Hepatocyte (in vitro differentiated cells): ENCODE data around the gene FOXRED1. TPM values are rescaled to one million over a fixed set of nuclear protein-coding genes. Genes with fewer than 3 reads are reported as not detected.

ENCODE experiments used
- DNase-seq: peaks from one replicate; pipeline ENCODE4 v3.0.0-alpha.2; 2016; ENCODE audit warnings: low spot score
- H2AFZ ChIP-seq: fragments of 200-600 bp; sonication (generic); 2 replicates; pipeline ENCODE4 v1.6.0; 2016; ENCODE audit warnings: antibody characterized with exemption, mild to moderate bottlenecking
- H3K27ac ChIP-seq: fragments of 200-600 bp; sonication (generic); 2 replicates; pipeline ENCODE4 v1.5.1; 2016; ENCODE audit warnings: mild to moderate bottlenecking
- H3K27me3 ChIP-seq: fragments of 200-600 bp; sonication (generic); 2 replicates; pipeline ENCODE4 v1.6.1; 2016
- H3K36me3 ChIP-seq: fragments of 200-600 bp; sonication (generic); replicated peaks from 2 replicates; pipeline ENCODE4 v1.5.1; 2016; ENCODE audit warnings: low read depth; ENCODE audit not compliant: insufficient read depth
- H3K4me1 ChIP-seq: fragments of 200-600 bp; sonication (generic); 2 replicates; pipeline ENCODE4 v1.5.1; 2016; ENCODE audit warnings: mild to moderate bottlenecking, moderate library complexity; ENCODE audit not compliant: insufficient read depth
- H3K4me2 ChIP-seq: fragments of 200-600 bp; sonication (generic); 2 replicates; pipeline ENCODE4 v1.6.0; 2016
- H3K4me3 ChIP-seq: fragments of 200-600 bp; sonication (generic); 2 replicates; pipeline ENCODE4 v1.5.1; 2016; ENCODE audit warnings: mild to moderate bottlenecking
- H3K79me2 ChIP-seq: fragments of 200-600 bp; sonication (generic); 2 replicates; pipeline ENCODE4 v1.6.0; 2017; ENCODE audit warnings: mild to moderate bottlenecking
- H3K9me2 ChIP-seq: fragments of 200-600 bp; sonication (generic); replicated peaks from 2 replicates; pipeline ENCODE4 v1.6.0; 2017; ENCODE audit warnings: mild to moderate bottlenecking; ENCODE audit not compliant: insufficient read depth
- H3K9me3 ChIP-seq: fragments of 200-600 bp; sonication (generic); 2 replicates; pipeline ENCODE4 v1.5.1; 2016; ENCODE audit warnings: low read depth, mild to moderate bottlenecking
- H4K20me1 ChIP-seq: fragments of 200-600 bp; sonication (generic); 2 replicates; pipeline ENCODE4 v1.6.0; 2016; ENCODE audit warnings: mild to moderate bottlenecking; ENCODE audit not compliant: insufficient read depth, poor library complexity, severe bottlenecking
- EZH2 ChIP-seq: fragments of 200-600 bp; sonication (generic); IDR thresholded peaks from 2 replicates; pipeline ENCODE4 v1.6.1; 2016; ENCODE audit warnings: antibody characterized with exemption, mild to moderate bottlenecking, borderline replicate concordance
- EZH2phosphoT487 ChIP-seq: fragments of 200-600 bp; sonication (generic); IDR thresholded peaks from one replicate; pipeline ENCODE4 v1.6.1; 2018; ENCODE audit warnings: antibody characterized with exemption, mild to moderate bottlenecking, low read depth, moderate library complexity; ENCODE audit not compliant: unreplicated experiment, severe bottlenecking
- WGBS: methylation state at CpG from one replicate; pipeline ENCODE4 v1.1.6; 2016; ENCODE audit warnings: low lambda C conversion rate; ENCODE audit errors: missing lambda C conversion rate; 5-methylcytosine and 5-hydroxymethylcytosine counted together
- polyA plus RNA-seq: library from polyadenylated mRNA; unstranded; fragments of >200 nt; fragmentation: Nextera tagmentation; extraction: Ambion mirVana; gene quantifications from 2 replicates; pipeline ENCODE4 v1.2.1, GENCODE V29; 2016
- total RNA-seq: library from RNA; depleted of rRNA; stranded (reverse); fragments of >200 nt; gene quantifications from 2 replicates; pipeline ENCODE4 v1.2.3, GENCODE V29; 2014
- TF ChIP-seq, protein P1 (sequence below): fragments of 200-600 bp; sonication (generic); IDR thresholded peaks from 2 replicates; pipeline ENCODE4 v1.5.1; 2016; ENCODE audit warnings: antibody characterized with exemption, mild to moderate bottlenecking; ENCODE audit not compliant: poor library complexity

Gene FOXRED1
- total and polyA plus RNA-seq, 2 experiments from 2014 or later: 28.8 to 46.1 TPM

DNA sequence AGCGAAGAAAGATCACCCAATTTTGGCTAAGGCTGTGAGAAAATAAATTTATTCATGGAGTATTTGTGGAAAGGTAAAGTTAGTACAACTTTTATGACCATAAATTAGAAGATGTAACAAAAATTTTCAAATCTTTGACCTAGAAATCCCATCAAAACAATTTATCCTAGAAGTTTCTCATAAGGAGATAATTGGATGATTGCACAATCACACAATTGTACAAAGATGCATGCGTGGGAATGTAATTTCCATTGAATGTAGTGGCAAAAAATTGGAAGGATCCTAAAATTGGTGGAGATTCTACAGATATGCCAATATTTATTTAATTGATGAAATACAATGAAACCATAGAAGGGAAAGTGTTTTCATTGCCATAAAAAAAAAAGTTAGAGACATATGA is 11.8 kb upstream of the FOXRED1 start:
- Histone ChIP-seq H3K79me2 (no peaks in the 10 kb centered on the region), H3K27ac (no peak overlapping the region), H3K36me3 (no peaks in the 10 kb centered on the region), H2AFZ (no peak overlapping the region), H3K9me3 (no peaks in the 10 kb centered on the region), H3K4me2 (no peak overlapping the region), H3K9me2 (no peaks in the 10 kb centered on the region), H3K4me1 (no peaks in the 10 kb centered on the region), H4K20me1 (no peaks in the 10 kb centered on the region), H3K4me3 (no peak overlapping the region), H3K27me3 (no peaks in the 10 kb centered on the region)
- no peak for DNase-seq
- WGBS: 96% methylated on average over 2 of the region's 2 CpGs
- TF ChIP-seq EZH2: no peak
- TF ChIP-seq EZH2phosphoT487: no peak
- TF ChIP-seq, protein P1, sequence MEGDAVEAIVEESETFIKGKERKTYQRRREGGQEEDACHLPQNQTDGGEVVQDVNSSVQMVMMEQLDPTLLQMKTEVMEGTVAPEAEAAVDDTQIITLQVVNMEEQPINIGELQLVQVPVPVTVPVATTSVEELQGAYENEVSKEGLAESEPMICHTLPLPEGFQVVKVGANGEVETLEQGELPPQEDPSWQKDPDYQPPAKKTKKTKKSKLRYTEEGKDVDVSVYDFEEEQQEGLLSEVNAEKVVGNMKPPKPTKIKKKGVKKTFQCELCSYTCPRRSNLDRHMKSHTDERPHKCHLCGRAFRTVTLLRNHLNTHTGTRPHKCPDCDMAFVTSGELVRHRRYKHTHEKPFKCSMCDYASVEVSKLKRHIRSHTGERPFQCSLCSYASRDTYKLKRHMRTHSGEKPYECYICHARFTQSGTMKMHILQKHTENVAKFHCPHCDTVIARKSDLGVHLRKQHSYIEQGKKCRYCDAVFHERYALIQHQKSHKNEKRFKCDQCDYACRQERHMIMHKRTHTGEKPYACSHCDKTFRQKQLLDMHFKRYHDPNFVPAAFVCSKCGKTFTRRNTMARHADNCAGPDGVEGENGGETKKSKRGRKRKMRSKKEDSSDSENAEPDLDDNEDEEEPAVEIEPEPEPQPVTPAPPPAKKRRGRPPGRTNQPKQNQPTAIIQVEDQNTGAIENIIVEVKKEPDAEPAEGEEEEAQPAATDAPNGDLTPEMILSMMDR: no peak

DNA sequence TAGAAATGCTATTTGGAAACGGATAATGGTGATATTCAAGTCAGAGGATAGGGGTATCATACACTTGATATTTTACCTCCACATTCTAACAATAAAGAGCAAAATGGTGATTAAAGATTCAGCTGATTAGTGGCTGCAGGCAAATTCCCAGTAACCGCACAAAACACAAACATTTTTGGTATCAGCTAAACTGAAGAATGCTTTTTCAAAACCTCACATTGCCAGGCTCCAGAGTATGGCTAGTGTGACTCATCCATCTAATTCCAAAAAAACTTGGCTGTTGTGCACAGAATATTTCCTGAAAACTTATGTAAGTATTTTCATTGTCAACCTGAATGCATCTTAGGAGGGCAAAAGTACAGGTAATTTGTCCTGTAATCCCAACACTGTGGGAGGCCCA is 11.2 kb upstream of the FOXRED1 start:
- no peak for TF ChIP-seq EZH2
- TF ChIP-seq EZH2phosphoT487: no peak
- TF ChIP-seq, protein P1: no peak
- no peak for DNase-seq
- Histone ChIP-seq H3K4me2 (no peak overlapping the region), H3K79me2 (no peaks in the 10 kb centered on the region), H2AFZ (no peak overlapping the region), H3K9me2 (no peaks in the 10 kb centered on the region), H4K20me1 (no peaks in the 10 kb centered on the region), H3K27ac (no peak overlapping the region), H3K9me3 (no peaks in the 10 kb centered on the region), H3K36me3 (no peaks in the 10 kb centered on the region), H3K27me3 (no peaks in the 10 kb centered on the region), H3K4me3 (no peak overlapping the region), H3K4me1 (no peaks in the 10 kb centered on the region)
- 90% methylated on average over 2 of the region's 2 CpGs for WGBS

DNA sequence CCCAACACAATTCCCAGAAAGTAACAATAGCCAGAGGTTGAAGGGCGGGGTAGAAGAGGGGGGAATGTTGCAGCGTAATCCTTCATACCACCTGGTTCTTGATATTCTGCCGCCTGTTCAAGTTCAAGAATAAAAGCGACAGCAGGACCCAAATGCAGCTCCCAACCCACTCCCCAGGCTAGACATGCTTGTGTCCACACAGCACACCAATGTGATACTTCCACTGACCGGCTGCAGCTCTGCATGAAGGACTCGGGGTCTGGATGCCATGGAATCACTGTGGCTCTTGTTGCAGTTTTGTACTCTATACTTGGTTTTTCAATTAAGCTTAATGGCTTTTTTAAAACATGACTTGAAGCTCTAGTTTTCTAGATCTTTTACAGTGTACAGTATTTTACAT is 6.7 kb upstream of the FOXRED1 start:
- H3K27ac ChIP-seq: no peak overlapping the region
- H3K9me3 ChIP-seq: no peaks in the 10 kb centered on the region
- no peak for DNase-seq
- H3K79me2 ChIP-seq: peaks cover 8% of the 10 kb centered on the region
- peaks cover 6% of the 10 kb centered on the region for H4K20me1 ChIP-seq
- H3K4me1 ChIP-seq: peaks cover 3% of the 10 kb centered on the region
- H3K36me3 ChIP-seq: peaks cover 6% of the 10 kb centered on the region
- H3K4me2 ChIP-seq: no peak overlapping the region
- H3K27me3 ChIP-seq: no peaks in the 10 kb centered on the region
- H3K9me2 ChIP-seq: no peaks in the 10 kb centered on the region
- no peak overlapping the region for H3K4me3 ChIP-seq
- TF ChIP-seq EZH2 (no peak), EZH2phosphoT487 (no peak)
- TF ChIP-seq, protein P1: no peak
- 96% methylated on average over 6 of the region's 6 CpGs for WGBS
- no peak overlapping the region for H2AFZ ChIP-seq

DNA sequence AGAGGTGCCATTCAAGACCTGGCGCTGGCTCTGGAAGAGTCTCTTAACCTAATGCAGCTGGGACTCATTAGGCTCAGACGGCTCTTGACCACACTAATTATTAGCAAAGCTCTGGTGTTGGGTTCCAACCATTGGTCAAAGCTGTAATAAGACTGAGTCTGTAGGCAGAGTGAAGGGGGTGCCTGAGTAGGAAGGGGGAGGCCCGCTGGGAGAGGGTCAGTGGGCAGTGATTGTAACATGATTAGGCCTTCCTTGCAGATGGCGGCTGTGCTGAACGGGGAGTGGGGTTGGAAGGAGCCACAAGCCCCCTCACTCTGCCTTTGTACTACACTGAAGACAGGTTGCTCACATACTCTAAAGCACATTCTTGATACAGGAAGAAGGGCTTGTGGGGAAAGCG is 5.5 kb upstream of the FOXRED1 start:
- no peak for TF ChIP-seq EZH2phosphoT487
- TF ChIP-seq, protein P1: no peak
- TF ChIP-seq EZH2: no peak
- 83% methylated on average over 6 of the region's 6 CpGs for WGBS
- Histone ChIP-seq H3K36me3 (peaks cover 9% of the 10 kb centered on the region), H4K20me1 (peaks cover 6% of the 10 kb centered on the region), H3K79me2 (peaks cover 18% of the 10 kb centered on the region), H3K27me3 (no peaks in the 10 kb centered on the region), H3K4me1 (peaks cover 10% of the 10 kb centered on the region), H3K9me3 (no peaks in the 10 kb centered on the region), H3K4me2 (no peak overlapping the region), H2AFZ (no peak overlapping the region), H3K27ac (no peak overlapping the region), H3K4me3 (no peak overlapping the region), H3K9me2 (no peaks in the 10 kb centered on the region)
- DNase-seq: no peak
